ENCODE results near the gene NTMT2. TPM values are rescaled to one million over a fixed set of nuclear protein-coding genes. Genes with fewer than 3 reads are reported as not detected.

The NTMT2 gene
- polyA plus RNA-seq, 1 donor (not counting 4 experiments of a cell fraction or from before 2014, with no cell fraction given) = not detected

DNA sequence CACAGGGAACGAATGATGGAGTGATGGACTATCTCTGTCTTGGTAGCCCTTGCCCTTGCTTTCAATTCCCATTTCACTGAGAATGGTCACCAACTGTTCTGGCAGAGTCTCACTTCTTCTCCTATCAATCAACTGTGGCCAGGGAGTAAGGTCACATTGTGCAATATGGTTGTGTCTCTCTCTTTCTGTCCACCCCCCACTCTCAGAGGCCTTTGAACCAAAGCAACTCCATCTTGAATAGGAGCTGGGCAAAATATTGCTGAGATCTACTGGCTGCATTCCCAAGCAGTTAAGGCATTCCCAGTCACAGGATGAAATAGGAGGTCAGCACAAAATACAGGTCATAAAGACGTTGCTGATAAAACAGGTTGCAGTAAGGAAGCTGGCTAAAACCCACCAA is 36.7 kb downstream of the NTMT2 start:
- Histone ChIP-seq H3K4me3 (ENCODE audit: control insufficient read depth in 2 of 3, extremely low read depth in 1 of 3, insufficient read depth in 2 of 3, low read depth in 1 of 3, low read length in 3 of 3) (no peak overlapping the region), H3K27me3 (ENCODE audit: control insufficient read depth, extremely low read depth, insufficient read depth, low read length) (no peaks in the 10 kb centered on the region), H3K4me2 (ENCODE audit: control insufficient read depth, extremely low read depth, insufficient read depth, low read depth, low read length) (no peak overlapping the region), H3K9me3 (ENCODE audit: control insufficient read depth, low read depth, low read length) (no peaks in the 10 kb centered on the region), H2AFZ (ENCODE audit: control insufficient read depth, low read length) (no peak overlapping the region), H3K27ac (ENCODE audit: control insufficient read depth, insufficient read depth, low read length) (no peak overlapping the region), H3K9me1 (ENCODE audit: control insufficient read depth, extremely low read depth, insufficient read depth, low read length) (no peaks in the 10 kb centered on the region), H3K4me1 (ENCODE audit: control insufficient read depth, extremely low read depth, insufficient read depth, low read length) (no peaks in the 10 kb centered on the region), H3K79me2 (ENCODE audit: control insufficient read depth, insufficient read depth, low read length) (no peaks in the 10 kb centered on the region), H4K20me1 (ENCODE audit: control insufficient read depth, extremely low read depth, insufficient read depth, low read length) (no peaks in the 10 kb centered on the region), H3K9ac (ENCODE audit: control insufficient read depth, extremely low read depth, insufficient read depth, low read length) (no peak overlapping the region), H3K36me3 (ENCODE audit: control insufficient read depth in 2 of 2, extremely low read depth in 1 of 2, insufficient read depth in 2 of 2, low read length in 2 of 2) (no peaks in the 10 kb centered on the region)
- dilution Hi-C loops (cut with MboI; ENCODE audit: extremely low pct_ligation_motif_present, low sequenced_read_pairs) = no loop called here
- DNase-seq (ENCODE audit: low read depth, low spot score) (no peak), FAIRE-seq (no peak)
- TF ChIP-seq CTCF (optimal IDR thresholded peaks at IDR 0.05 in 1 of 3, IDR thresholded peaks at IDR 0.05 in 1 of 3, conservative IDR thresholded peaks at IDR 0.05 in 1 of 3; ENCODE audit: extremely low read depth in 1 of 3, insufficient read depth in 2 of 3, low read length in 3 of 3) = no peak
- TF ChIP-seq EZH2 (IDR thresholded peaks at IDR 0.05; ENCODE audit: low read length) = no peak

GRCh38 chr1:170192546-170192945 is 46.8 kb downstream of the NTMT2 start:
- H3K9me3 ChIP-seq (ENCODE audit: control insufficient read depth, low read depth, low read length) = no peaks in the 10 kb centered on the region
- H3K9me1 ChIP-seq (ENCODE audit: control insufficient read depth, extremely low read depth, insufficient read depth, low read length) = no peaks in the 10 kb centered on the region
- H3K4me1 ChIP-seq (ENCODE audit: control insufficient read depth, extremely low read depth, insufficient read depth, low read length) = no peaks in the 10 kb centered on the region
- no peaks in the 10 kb centered on the region for H4K20me1 ChIP-seq (ENCODE audit: control insufficient read depth, extremely low read depth, insufficient read depth, low read length)
- H3K9ac ChIP-seq (ENCODE audit: control insufficient read depth, extremely low read depth, insufficient read depth, low read length) = no peak overlapping the region
- no peak for TF ChIP-seq CTCF (optimal IDR thresholded peaks at IDR 0.05 in 1 of 3, IDR thresholded peaks at IDR 0.05 in 1 of 3, conservative IDR thresholded peaks at IDR 0.05 in 1 of 3; ENCODE audit: extremely low read depth in 1 of 3, insufficient read depth in 2 of 3, low read length in 3 of 3)
- TF ChIP-seq EZH2 (IDR thresholded peaks at IDR 0.05; ENCODE audit: low read length) = no peak
- no peaks in the 10 kb centered on the region for H3K79me2 ChIP-seq (ENCODE audit: control insufficient read depth, insufficient read depth, low read length)
- no peaks in the 10 kb centered on the region for H3K27me3 ChIP-seq (ENCODE audit: control insufficient read depth, extremely low read depth, insufficient read depth, low read length)
- no peak overlapping the region for H3K27ac ChIP-seq (ENCODE audit: control insufficient read depth, insufficient read depth, low read length)
- dilution Hi-C loops (cut with MboI; ENCODE audit: extremely low pct_ligation_motif_present, low sequenced_read_pairs) = no loop called here
- DNase-seq (ENCODE audit: low read depth, low spot score) = no peak
- FAIRE-seq = no peak
- no peak overlapping the region for H2AFZ ChIP-seq (ENCODE audit: control insufficient read depth, low read length)
- no peaks in the 10 kb centered on the region for H3K36me3 ChIP-seq (ENCODE audit: control insufficient read depth in 2 of 2, extremely low read depth in 1 of 2, insufficient read depth in 2 of 2, low read length in 2 of 2)
- H3K4me3 ChIP-seq (ENCODE audit: control insufficient read depth in 2 of 3, extremely low read depth in 1 of 3, insufficient read depth in 2 of 3, low read depth in 1 of 3, low read length in 3 of 3) = no peak overlapping the region
- H3K4me2 ChIP-seq (ENCODE audit: control insufficient read depth, extremely low read depth, insufficient read depth, low read depth, low read length) = no peak overlapping the region
